PC-3 (cell line): ENCODE data around the gene WFDC1.

ENCODE experiments used
- CTCF ChIP-seq: fragments of 300-600 bp; sonication (generic); conservative IDR thresholded peaks from 2 replicates; pipeline ENCODE4 v1.5.1; 2017; ENCODE audit warnings: antibody characterized with exemption, low read depth, mild to moderate bottlenecking, low read length
- EZH2phosphoT487 ChIP-seq: fragments of 300-600 bp; sonication (generic); IDR thresholded peaks from 2 replicates; pipeline ENCODE4 v1.6.1; 2018; ENCODE audit warnings: mild to moderate bottlenecking, antibody characterized with exemption, low read length, borderline replicate concordance

GRCh38 chr16:84299734-84300440, 5.2 kb downstream of the WFDC1 start:
- no peak for TF ChIP-seq EZH2phosphoT487
- TF ChIP-seq CTCF: no peak
